Skeletal muscle tissue (tissue), 4 donors: Measurements from ENCODE around the gene AIF1L. TPM values are rescaled to one million over a fixed set of nuclear protein-coding genes. Genes with fewer than 3 reads are reported as not detected.

Experiments used
- H3K27ac ChIP-seq: one replicate; pipeline ENCODE4 v1.7.0; 2013; ENCODE audit warnings: mild to moderate bottlenecking, low read depth, low read length, inconsistent platforms
- H3K27me3 ChIP-seq, 3 donors: one replicate each; pipeline ENCODE4 v1.7.0; 2013; ENCODE audit warnings: low read length in 3 of 3; ENCODE audit not compliant: control insufficient read depth in 3 of 3, insufficient read depth in 3 of 3
- H3K36me3 ChIP-seq, 3 donors: one replicate each; pipeline ENCODE4 v1.7.0; 2013; ENCODE audit warnings: low read length in 3 of 3; ENCODE audit not compliant: control insufficient read depth in 3 of 3, insufficient read depth in 3 of 3
- H3K4me1 ChIP-seq, 3 donors: one replicate each; pipeline ENCODE4 v1.7.0; 2013; ENCODE audit warnings: low read length in 3 of 3, mild to moderate bottlenecking in 3 of 3; ENCODE audit not compliant: control insufficient read depth in 3 of 3, insufficient read depth in 3 of 3
- H3K4me3 ChIP-seq, 3 donors: one replicate each; pipeline ENCODE4 v1.7.0; 2013; ENCODE audit warnings: low read length in 3 of 3
- H3K9ac ChIP-seq, 3 donors: one replicate each; pipeline ENCODE4 v1.7.0; 2013; ENCODE audit warnings: low read length in 3 of 3, mild to moderate bottlenecking in 3 of 3, moderate library complexity in 2 of 3, low read depth in 1 of 3
- H3K9me3 ChIP-seq, 3 donors: one replicate each; pipeline ENCODE4 v1.7.0; 2013; ENCODE audit warnings: low read length in 3 of 3; ENCODE audit not compliant: control insufficient read depth in 3 of 3
- total RNA-seq: library from RNA; depleted of rRNA; stranded (reverse); fragments of >200 nt; gene quantifications from one replicate; pipeline ENCODE4 v1.2.3, GENCODE V29; 2014
- donor health status: Osteomylitis.

Gene AIF1L
- total RNA-seq, 1 donor from 2014 or later: 12.0 TPM

DNA sequence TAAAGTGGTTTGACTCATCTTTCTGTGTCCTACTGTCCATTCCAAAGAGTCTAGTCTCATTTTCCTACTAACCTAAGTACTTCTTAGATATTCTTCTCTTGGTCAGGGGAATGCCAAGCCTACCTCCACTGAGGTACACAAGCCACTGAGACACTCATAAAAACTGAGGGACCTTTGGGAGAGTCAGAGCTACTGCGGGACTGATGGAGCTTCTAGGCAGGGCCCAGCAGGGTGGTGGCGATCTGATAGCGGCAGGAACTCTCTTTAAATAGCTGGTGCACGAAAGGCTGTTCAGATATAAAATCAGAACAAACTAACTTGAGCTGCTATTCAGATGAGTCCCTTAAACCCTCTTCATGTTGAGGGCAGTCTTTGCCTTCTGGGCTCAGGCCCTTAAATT lies 43.8 kb downstream of the AIF1L start:
- Histone ChIP-seq H3K4me3 (no peak overlapping the region), H3K9ac (no peak overlapping the region), H3K36me3 (peaks cover 59 to 86% (median 80%) of the 10 kb centered on the region in 3 donors), H3K27ac (no peak overlapping the region), H3K9me3 (no peaks in the 10 kb centered on the region), H3K27me3 (no peaks in the 10 kb centered on the region), H3K4me1 (no peaks in the 10 kb centered on the region)

DNA sequence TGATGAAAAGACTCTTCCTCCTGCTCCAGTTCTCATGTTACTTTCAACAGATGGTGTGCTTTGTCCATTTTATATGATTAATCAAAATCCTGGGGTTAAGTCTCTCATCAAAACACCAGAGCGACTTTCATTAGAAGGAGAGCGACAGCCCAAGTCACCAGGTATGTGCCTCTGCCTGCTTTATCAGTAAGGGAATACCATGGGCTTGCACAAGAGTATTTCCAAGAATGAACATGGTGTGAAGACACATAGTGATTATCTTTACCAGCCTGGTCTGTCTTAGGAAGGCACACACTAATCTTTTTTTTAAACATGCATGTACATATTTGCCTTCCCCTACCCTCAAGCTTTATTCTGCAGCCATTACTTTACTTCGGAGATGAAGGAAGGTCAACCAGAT lies 44.2 kb downstream of the AIF1L start:
- H3K27ac ChIP-seq: no peak overlapping the region
- no peaks in the 10 kb centered on the region for H3K27me3 ChIP-seq
- no peaks in the 10 kb centered on the region for H3K4me1 ChIP-seq
- H3K9ac ChIP-seq: no peak overlapping the region
- no peaks in the 10 kb centered on the region for H3K9me3 ChIP-seq
- H3K4me3 ChIP-seq: no peak overlapping the region
- H3K36me3 ChIP-seq: peaks cover 62 to 87% (median 80%) of the 10 kb centered on the region in 3 donors

DNA sequence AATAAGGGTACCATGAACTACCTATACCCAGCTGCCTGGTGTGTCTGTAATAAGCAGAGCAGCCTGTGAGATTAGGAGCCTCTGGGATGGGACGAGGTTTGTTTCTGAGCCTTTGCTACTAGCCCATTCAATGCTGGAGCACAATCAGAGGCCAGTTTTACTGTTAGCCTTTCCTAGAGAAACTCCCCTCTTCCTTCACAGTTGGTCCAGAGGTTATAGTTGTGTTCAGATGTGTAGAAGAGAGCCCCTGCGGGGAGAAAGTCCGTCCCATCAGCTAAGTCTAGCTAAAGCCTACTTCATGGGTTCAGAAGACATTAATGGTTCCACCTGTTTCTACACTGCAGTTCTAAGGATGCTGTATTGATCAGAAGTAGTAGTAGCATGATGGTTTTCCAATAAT lies 45.8 kb downstream of the AIF1L start:
- H3K27me3 ChIP-seq: no peaks in the 10 kb centered on the region
- peaks cover 58 to 84% (median 78%) of the 10 kb centered on the region in 3 donors for H3K36me3 ChIP-seq
- no peak overlapping the region for H3K9ac ChIP-seq
- no peak overlapping the region for H3K4me3 ChIP-seq
- no peaks in the 10 kb centered on the region for H3K9me3 ChIP-seq
- no peaks in the 10 kb centered on the region for H3K4me1 ChIP-seq
- H3K27ac ChIP-seq: no peak overlapping the region

DNA sequence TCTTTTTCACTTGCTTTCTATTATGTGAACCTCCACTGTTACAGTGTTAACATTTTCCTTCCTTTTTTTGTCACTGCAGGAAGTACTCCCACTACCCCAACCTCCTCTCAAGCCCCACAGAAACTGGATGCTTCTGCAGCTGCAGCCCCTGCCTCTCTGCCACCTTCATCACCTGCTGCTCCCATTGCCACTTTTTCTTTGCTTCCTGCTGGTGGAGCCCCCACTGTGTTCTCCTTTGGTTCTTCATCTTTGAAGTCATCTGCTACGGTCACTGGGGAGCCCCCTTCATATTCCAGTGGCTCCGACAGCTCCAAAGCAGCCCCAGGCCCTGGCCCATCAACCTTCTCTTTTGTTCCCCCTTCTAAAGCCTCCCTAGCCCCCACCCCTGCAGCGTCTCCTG lies 47.9 kb downstream of the AIF1L start:
- Histone ChIP-seq H3K27ac (no peak overlapping the region), H3K4me3 (no peak overlapping the region), H3K36me3 (peaks cover 63 to 86% (median 81%) of the 10 kb centered on the region in 3 donors), H3K4me1 (no peaks in the 10 kb centered on the region), H3K9ac (no peak overlapping the region), H3K9me3 (no peaks in the 10 kb centered on the region), H3K27me3 (no peaks in the 10 kb centered on the region)

DNA sequence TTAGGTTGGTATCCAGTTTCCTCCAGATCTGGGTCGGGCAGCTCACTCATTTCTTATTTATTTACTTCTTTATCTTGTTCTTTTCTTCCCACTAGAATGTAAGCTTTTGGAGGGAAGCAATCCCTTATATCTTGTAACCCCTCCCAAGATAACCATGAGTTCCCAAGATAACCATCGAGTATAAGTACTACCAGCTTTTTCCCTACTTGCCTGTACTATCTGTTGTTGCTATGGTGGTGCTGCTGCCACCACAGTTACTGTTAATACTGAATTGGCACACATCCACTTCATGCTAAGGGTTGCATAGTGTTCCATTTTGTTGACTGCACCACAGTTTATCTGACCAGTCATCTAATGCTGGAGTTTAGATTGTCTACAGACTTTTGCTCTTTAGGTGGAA lies 48.9 kb downstream of the AIF1L start:
- Histone ChIP-seq H3K36me3 (peaks cover 63 to 86% (median 81%) of the 10 kb centered on the region in 3 donors), H3K27ac (no peak overlapping the region), H3K4me3 (no peak overlapping the region), H3K9ac (no peak overlapping the region), H3K27me3 (no peaks in the 10 kb centered on the region), H3K4me1 (no peaks in the 10 kb centered on the region), H3K9me3 (no peaks in the 10 kb centered on the region)

DNA sequence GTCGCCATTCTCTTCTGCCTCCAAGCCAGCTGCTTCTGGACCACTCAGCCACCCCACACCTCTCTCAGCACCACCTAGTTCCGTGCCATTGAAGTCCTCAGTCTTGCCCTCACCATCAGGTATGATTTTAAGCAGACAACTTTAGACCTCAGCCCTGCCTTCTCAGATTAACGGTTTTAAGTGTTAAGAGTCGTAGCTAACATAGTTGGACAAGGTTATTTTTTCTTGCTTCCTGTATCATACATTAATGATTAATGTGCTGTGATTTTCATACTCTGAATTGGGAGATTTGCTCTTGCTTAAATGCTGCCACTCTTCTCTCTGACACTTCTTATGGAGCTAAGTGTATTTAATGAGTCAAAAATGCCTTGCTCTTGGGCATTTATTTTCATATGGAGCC lies 49.9 kb downstream of the AIF1L start:
- Histone ChIP-seq H3K9me3 (no peaks in the 10 kb centered on the region), H3K9ac (no peak overlapping the region), H3K27me3 (no peaks in the 10 kb centered on the region), H3K4me3 (no peak overlapping the region), H3K36me3 (peaks cover 61 to 86% (median 81%) of the 10 kb centered on the region in 3 donors), H3K4me1 (no peaks in the 10 kb centered on the region), H3K27ac (no peak overlapping the region)

DNA sequence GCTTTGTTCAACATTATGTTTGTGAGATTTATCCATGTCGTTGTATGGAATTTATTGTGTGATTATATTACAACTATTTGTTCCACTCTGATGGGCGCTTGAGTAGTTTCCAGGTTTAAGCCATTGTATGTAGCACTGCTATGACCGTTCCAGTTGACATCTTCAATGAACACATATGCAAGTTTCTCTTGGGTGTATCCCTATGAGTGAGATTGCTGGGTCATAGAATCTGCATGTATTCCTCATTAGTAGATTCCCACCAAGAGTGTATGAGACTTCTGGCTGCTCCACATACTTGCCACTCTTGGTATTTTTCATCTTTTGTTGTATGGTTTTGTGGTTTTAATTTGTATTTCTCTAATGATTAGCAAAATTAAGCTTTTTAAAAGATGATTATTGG lies 51.9 kb downstream of the AIF1L start:
- peaks cover 59 to 85% (median 82%) of the 10 kb centered on the region in 3 donors for H3K36me3 ChIP-seq
- H3K9me3 ChIP-seq: no peaks in the 10 kb centered on the region
- no peak overlapping the region for H3K27ac ChIP-seq
- no peak overlapping the region for H3K4me3 ChIP-seq
- no peak overlapping the region for H3K9ac ChIP-seq
- H3K27me3 ChIP-seq: no peaks in the 10 kb centered on the region
- H3K4me1 ChIP-seq: no peaks in the 10 kb centered on the region

DNA sequence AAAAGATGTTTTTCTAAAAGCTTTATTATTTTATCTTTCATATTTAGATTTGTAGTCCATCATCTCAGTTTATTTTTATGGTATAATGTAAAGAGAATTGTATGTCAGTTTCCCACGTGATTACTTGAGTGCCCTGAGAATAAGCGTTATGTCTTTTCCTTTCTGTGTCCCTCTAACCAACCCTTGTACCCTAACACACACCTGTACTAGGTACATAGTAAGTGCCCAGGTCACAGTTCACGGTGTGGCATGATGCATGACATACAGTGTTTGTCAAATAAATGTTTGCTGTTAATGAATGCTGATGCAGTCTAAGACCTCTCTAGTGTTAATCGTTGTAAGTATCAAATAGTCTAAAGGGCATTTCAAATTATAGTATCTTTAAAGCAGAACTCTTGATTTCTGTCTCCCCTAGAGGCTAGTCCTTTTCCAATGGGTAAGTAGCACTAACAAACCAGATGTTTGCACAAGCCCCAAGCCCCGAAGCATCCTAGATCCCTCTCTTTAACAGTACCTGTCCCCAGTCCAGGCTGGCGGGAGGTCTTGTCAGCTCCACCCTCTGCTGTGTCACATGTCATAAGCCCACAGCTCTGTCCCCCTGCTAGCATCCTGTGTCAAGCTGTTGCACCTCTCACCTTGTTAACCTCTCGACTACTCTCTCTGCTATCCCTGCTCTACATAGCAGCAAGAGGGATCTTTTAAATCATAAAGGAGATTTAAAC lies 52.8 kb downstream of the AIF1L start:
- Histone ChIP-seq H3K9me3 (no peaks in the 10 kb centered on the region), H3K4me3 (no peak overlapping the region), H3K36me3 (peaks cover 59 to 89% (median 85%) of the 10 kb centered on the region in 3 donors), H3K27me3 (no peaks in the 10 kb centered on the region), H3K9ac (no peak overlapping the region), H3K4me1 (no peaks in the 10 kb centered on the region), H3K27ac (no peak overlapping the region)

DNA sequence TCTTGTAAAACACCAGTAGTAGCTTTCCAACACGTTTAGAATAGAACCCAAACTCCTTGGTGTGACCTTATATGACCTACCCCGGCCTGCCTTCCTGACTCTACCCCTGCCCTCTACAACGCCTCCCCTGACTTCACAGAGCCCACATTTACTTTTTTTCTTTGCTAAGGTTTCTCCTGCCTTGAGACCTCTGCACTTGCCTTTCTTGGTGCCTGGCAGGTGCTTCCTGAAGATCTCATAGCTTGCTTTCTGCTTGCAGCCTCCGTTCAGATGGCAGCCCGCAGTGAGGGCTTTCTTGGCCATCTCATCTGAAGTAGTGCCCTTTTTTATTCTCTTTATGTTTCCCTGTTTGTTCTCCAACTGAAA lies 53.3 kb downstream of the AIF1L start:
- H3K9ac ChIP-seq: no peak overlapping the region
- no peak overlapping the region for H3K4me3 ChIP-seq
- H3K36me3 ChIP-seq: peaks cover 53 to 88% (median 85%) of the 10 kb centered on the region in 3 donors
- no peak overlapping the region for H3K27ac ChIP-seq
- no peaks in the 10 kb centered on the region for H3K27me3 ChIP-seq
- no peaks in the 10 kb centered on the region for H3K9me3 ChIP-seq
- no peaks in the 10 kb centered on the region for H3K4me1 ChIP-seq

DNA sequence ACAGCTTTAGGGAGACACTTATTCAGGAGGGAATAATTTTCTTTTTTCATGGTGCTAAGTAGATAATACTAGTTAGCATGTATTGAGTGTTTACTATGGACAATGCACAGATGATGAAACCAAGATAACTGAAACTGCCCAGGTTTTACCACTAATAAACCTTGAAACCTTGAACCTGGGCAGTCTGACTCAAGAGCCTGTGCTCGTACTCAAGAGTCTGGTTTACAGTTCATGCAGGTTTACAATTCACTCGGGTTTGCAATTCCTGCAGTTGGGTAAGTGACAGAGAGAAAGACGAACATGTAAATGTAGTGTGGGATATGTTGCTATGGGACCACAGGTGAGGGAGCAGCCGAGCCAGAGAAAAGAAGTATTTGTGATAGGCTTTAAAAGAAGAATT lies 57.3 kb downstream of the AIF1L start:
- Histone ChIP-seq H3K4me1 (no peaks in the 10 kb centered on the region), H3K27me3 (no peaks in the 10 kb centered on the region), H3K27ac (no peak overlapping the region), H3K9ac (no peak overlapping the region), H3K36me3 (peaks cover 29 to 59% (median 53%) of the 10 kb centered on the region in 3 donors), H3K9me3 (no peaks in the 10 kb centered on the region), H3K4me3 (no peak overlapping the region)
